Measurements from ENCODE around the gene TNS1. TPM values are rescaled to one million over a fixed set of nuclear protein-coding genes. Genes with fewer than 3 reads are reported as not detected.

Gene TNS1
- total RNA-seq, 1 donor from 2014 or later, result 828 TPM

GRCh38 chr2:218005486-218005885 lies 2.7 kb upstream of the TNS1 start:
- TF ChIP-seq CTCF (IDR thresholded peaks at IDR 0.05; ENCODE audit: borderline replicate concordance), result no peak
- Histone ChIP-seq H3K27me3 (ENCODE audit: low read depth) (peaks cover 11% of the 10 kb centered on the region), H3K4me3 (no peak overlapping the region), H3K4me1 (peaks cover 51% of the 10 kb centered on the region), H3K27ac (replicated peaks) (peak overlapping the region; percentile 85), H3K9me3 (replicated peaks) (no peaks in the 10 kb centered on the region), H3K36me3 (no peaks in the 10 kb centered on the region)
- no peak for DNase-seq
- intact Hi-C loops (cut with micrococcal nuclease), result no loop called here

GRCh38 chr2:218005028-218005427 lies 2.2 kb upstream of the TNS1 start:
- DNase-seq, result no peak
- H3K4me3 ChIP-seq, result no peak overlapping the region
- no peaks in the 10 kb centered on the region for H3K36me3 ChIP-seq
- H3K4me1 ChIP-seq, result peaks cover 51% of the 10 kb centered on the region
- intact Hi-C loops (cut with micrococcal nuclease), result no loop called here
- H3K27me3 ChIP-seq (ENCODE audit: low read depth), result peaks cover 11% of the 10 kb centered on the region
- no peaks in the 10 kb centered on the region for H3K9me3 ChIP-seq (replicated peaks)
- H3K27ac ChIP-seq (replicated peaks), result peak overlapping the region; percentile 85
- TF ChIP-seq CTCF (IDR thresholded peaks at IDR 0.05; ENCODE audit: borderline replicate concordance), result no peak

GRCh38 chr2:218003981-218004419 lies 1.2 kb upstream of the TNS1 start:
- Histone ChIP-seq H3K4me3 (no peak overlapping the region), H3K27me3 (ENCODE audit: low read depth) (peaks cover 3% of the 10 kb centered on the region), H3K9me3 (replicated peaks) (no peaks in the 10 kb centered on the region), H3K4me1 (peaks cover 50% of the 10 kb centered on the region), H3K27ac (replicated peaks) (peak overlapping the region; percentile 85), H3K36me3 (no peaks in the 10 kb centered on the region)
- intact Hi-C loops (cut with micrococcal nuclease), result no loop called here
- no peak for TF ChIP-seq CTCF (IDR thresholded peaks at IDR 0.05; ENCODE audit: borderline replicate concordance)
- DNase-seq, result peak; percentile 86

- Histone ChIP-seq H3K27me3 (ENCODE audit: low read depth) (no peaks in the 10 kb centered on the region), H3K9me3 (replicated peaks) (no peaks in the 10 kb centered on the region), H3K4me3 (peak overlapping the region; percentile 58), H3K27ac (replicated peaks) (peak overlapping the region; percentile 85), H3K4me1 (peaks cover 49% of the 10 kb centered on the region), H3K36me3 (no peaks in the 10 kb centered on the region)
- intact Hi-C loops (cut with micrococcal nuclease), result no loop called here
- peak; percentile 62 for DNase-seq
- no peak for TF ChIP-seq CTCF (IDR thresholded peaks at IDR 0.05; ENCODE audit: borderline replicate concordance)
Observed at GRCh38 chr2:218003281-218003944, 618 bp upstream of the TNS1 start.

GRCh38 chr2:218002143-218002844 lies 501 bp downstream of the TNS1 start:
- Histone ChIP-seq H3K4me1 (peaks cover 42% of the 10 kb centered on the region), H3K4me3 (peak overlapping the region; percentile 58), H3K27me3 (ENCODE audit: low read depth) (no peaks in the 10 kb centered on the region), H3K27ac (replicated peaks) (peak overlapping the region; percentile 85), H3K9me3 (replicated peaks) (no peaks in the 10 kb centered on the region), H3K36me3 (no peaks in the 10 kb centered on the region)
- TF ChIP-seq CTCF (IDR thresholded peaks at IDR 0.05; ENCODE audit: borderline replicate concordance), result no peak
- intact Hi-C loops (cut with micrococcal nuclease), result no loop called here
- no peak for DNase-seq
